ENCODE data around the gene MICALL1.

The MICALL1 gene

GRCh38 chr22:37896181-37896592 is 9.9 kb upstream of the MICALL1 start:
- peak; percentile 99 for DNase-seq (ENCODE audit: low read depth)
- TF ChIP-seq CTCF (IDR thresholded peaks at IDR 0.05; ENCODE audit: insufficient read depth, low read depth, low read length, missing control alignments): no peak
- no peak overlapping the region for H3K4me3 ChIP-seq (ENCODE audit: low read length)

- TF ChIP-seq CTCF (IDR thresholded peaks at IDR 0.05; ENCODE audit: insufficient read depth, low read depth, low read length, missing control alignments): no peak
- H3K4me3 ChIP-seq (ENCODE audit: low read length): no peak overlapping the region
- no peak for DNase-seq (ENCODE audit: low read depth)
Measured at GRCh38 chr22:37896939-37897338, 9.2 kb upstream of the MICALL1 start.

- peak; percentile 72 for DNase-seq (ENCODE audit: low read depth)
- TF ChIP-seq CTCF (IDR thresholded peaks at IDR 0.05; ENCODE audit: insufficient read depth, low read depth, low read length, missing control alignments): no peak
- H3K4me3 ChIP-seq (ENCODE audit: low read length): no peak overlapping the region
Measured at GRCh38 chr22:37897807-37898206, 8.3 kb upstream of the MICALL1 start.

GRCh38 chr22:37898441-37899181 is 7.5 kb upstream of the MICALL1 start:
- H3K4me3 ChIP-seq (ENCODE audit: low read length): no peak overlapping the region
- DNase-seq (ENCODE audit: low read depth): peak; percentile 95
- TF ChIP-seq CTCF (IDR thresholded peaks at IDR 0.05; ENCODE audit: insufficient read depth, low read depth, low read length, missing control alignments): no peak

- no peak for TF ChIP-seq CTCF (IDR thresholded peaks at IDR 0.05; ENCODE audit: insufficient read depth, low read depth, low read length, missing control alignments)
- H3K4me3 ChIP-seq (ENCODE audit: low read length): no peak overlapping the region
- DNase-seq (ENCODE audit: low read depth): peak; percentile 98
Measured at GRCh38 chr22:37904572-37905533, 1.2 kb upstream of the MICALL1 start.

GRCh38 chr22:37906364-37907008 is 389 bp downstream of the MICALL1 start:
- peak overlapping the region; percentile 98 for H3K4me3 ChIP-seq (ENCODE audit: low read length)
- no peak for TF ChIP-seq CTCF (IDR thresholded peaks at IDR 0.05; ENCODE audit: insufficient read depth, low read depth, low read length, missing control alignments)
- no peak for DNase-seq (ENCODE audit: low read depth)

All from epithelial cell of esophagus (primary cell).